ENCODE data around the gene CLEC18A.
"Not testable (repeated sequence)": the region's sequence is repeated elsewhere in the genome, so short reads cannot be mapped to it uniquely, and the experiment has no call there.

DNA sequence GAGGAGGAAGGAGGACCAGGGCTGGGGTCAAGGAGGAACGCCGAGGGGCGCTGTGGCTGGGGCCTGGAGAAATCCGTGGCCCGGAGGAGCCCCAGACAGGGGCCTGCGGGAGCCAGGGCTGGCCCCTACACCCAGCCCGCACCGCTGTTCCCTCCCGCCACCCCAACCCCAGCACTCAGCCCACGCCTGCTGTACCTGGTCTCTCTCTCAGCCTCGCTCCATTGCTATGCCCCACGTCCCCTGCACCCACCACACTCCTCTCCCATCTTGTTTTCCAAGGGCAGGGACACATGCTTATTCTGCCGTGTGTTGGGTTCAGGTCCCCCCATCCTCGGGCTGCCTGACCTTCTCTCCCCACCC, 518 bp downstream of the CLEC18A start:
- TF ChIP-seq, protein P1, sequence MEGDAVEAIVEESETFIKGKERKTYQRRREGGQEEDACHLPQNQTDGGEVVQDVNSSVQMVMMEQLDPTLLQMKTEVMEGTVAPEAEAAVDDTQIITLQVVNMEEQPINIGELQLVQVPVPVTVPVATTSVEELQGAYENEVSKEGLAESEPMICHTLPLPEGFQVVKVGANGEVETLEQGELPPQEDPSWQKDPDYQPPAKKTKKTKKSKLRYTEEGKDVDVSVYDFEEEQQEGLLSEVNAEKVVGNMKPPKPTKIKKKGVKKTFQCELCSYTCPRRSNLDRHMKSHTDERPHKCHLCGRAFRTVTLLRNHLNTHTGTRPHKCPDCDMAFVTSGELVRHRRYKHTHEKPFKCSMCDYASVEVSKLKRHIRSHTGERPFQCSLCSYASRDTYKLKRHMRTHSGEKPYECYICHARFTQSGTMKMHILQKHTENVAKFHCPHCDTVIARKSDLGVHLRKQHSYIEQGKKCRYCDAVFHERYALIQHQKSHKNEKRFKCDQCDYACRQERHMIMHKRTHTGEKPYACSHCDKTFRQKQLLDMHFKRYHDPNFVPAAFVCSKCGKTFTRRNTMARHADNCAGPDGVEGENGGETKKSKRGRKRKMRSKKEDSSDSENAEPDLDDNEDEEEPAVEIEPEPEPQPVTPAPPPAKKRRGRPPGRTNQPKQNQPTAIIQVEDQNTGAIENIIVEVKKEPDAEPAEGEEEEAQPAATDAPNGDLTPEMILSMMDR (IDR thresholded peaks at IDR 0.05): not testable (repeated sequence)
- TF ChIP-seq POLR2A (IDR thresholded peaks at IDR 0.05): not testable (repeated sequence)
